GM10248 (cell line): ENCODE results near the gene THSD7A.

Experiments
- CTCF ChIA-PET: fragments of 300-600 bp; sonication (Branson Sonifier 250); formaldehyde crosslinking; extraction: SDS; loops from one replicate; lab custom pipeline; 2021; ENCODE audit warnings: antibody characterized with exemption; lab: Yijun Ruan, JAX
- POLR2A ChIA-PET: fragments of 350-650 bp; sonication (Branson Sonifier 250); formaldehyde crosslinking; extraction: SDS; loops from one replicate; lab custom pipeline; 2020; ENCODE audit warnings: antibody characterized with exemption; lab: Yijun Ruan, JAX
- DNase-seq: peaks from one replicate; pipeline ENCODE4 v3.0.0; 2012; ENCODE audit errors: extremely low spot score
- TF ChIP-seq, protein P1 (sequence below): IDR thresholded peaks from 2 replicates; pipeline ENCODE4 v1.5.1; 2012; ENCODE audit warnings: mild to moderate bottlenecking, low read depth; ENCODE audit errors: extremely low read depth, missing control alignments, control extremely low read depth

THSD7A gene

DNA sequence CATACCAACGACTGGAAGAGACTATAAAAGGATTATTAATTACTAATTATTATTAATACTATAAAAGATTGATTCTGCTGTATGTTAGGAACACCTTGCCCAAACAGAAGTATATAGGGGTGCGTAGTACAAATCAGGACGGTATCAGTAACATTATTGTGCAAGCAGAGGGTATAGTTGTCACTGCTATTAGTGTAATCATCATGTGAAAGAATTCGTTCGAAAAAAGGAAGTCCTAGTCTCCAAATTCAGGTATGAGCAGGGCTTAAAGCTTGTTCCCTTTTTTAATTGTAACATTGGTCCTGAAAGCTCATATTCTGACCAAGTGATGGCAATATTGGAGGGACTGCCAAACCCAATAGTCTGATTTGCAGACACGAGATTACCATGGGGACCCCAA lies 81.8 kb downstream of the THSD7A start:
- POLR2A ChIA-PET = no interaction called here
- CTCF ChIA-PET = interaction anchor here (0.8 to 1.5 kb wide), 3 partner anchors 21 to 32 kb away, joined by 3 to 4 read pairs (median 3); no protein-coding TSS in a partner anchor
- no peak for DNase-seq
- TF ChIP-seq, protein P1, sequence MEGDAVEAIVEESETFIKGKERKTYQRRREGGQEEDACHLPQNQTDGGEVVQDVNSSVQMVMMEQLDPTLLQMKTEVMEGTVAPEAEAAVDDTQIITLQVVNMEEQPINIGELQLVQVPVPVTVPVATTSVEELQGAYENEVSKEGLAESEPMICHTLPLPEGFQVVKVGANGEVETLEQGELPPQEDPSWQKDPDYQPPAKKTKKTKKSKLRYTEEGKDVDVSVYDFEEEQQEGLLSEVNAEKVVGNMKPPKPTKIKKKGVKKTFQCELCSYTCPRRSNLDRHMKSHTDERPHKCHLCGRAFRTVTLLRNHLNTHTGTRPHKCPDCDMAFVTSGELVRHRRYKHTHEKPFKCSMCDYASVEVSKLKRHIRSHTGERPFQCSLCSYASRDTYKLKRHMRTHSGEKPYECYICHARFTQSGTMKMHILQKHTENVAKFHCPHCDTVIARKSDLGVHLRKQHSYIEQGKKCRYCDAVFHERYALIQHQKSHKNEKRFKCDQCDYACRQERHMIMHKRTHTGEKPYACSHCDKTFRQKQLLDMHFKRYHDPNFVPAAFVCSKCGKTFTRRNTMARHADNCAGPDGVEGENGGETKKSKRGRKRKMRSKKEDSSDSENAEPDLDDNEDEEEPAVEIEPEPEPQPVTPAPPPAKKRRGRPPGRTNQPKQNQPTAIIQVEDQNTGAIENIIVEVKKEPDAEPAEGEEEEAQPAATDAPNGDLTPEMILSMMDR = no peak

DNA sequence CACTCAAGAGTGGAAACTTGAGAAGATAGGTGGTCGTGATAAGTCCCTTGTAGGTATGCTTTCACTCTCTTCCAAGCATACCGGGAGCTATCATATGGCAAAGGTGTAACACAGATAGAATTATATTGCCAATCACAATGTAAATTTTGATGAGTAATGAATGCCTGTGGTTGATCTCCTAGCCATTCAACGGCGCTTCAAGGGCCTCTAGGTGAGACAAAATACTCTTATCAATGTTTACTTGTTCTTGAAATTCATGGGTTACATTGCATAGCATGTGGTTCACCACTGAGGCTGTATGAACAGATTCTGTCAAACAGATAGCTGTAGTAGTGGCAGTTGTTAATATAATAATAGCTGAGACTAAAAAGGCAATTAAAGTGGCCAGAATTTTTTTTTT lies 82.4 kb downstream of the THSD7A start:
- ChIA-PET POLR2A (no interaction called here), CTCF (interaction anchor here (0.8 to 1.5 kb wide), 3 partner anchors 21 to 31 kb away, joined by 3 to 4 read pairs (median 3); no protein-coding TSS in a partner anchor)
- TF ChIP-seq, protein P1 = no peak
- DNase-seq = no peak

DNA sequence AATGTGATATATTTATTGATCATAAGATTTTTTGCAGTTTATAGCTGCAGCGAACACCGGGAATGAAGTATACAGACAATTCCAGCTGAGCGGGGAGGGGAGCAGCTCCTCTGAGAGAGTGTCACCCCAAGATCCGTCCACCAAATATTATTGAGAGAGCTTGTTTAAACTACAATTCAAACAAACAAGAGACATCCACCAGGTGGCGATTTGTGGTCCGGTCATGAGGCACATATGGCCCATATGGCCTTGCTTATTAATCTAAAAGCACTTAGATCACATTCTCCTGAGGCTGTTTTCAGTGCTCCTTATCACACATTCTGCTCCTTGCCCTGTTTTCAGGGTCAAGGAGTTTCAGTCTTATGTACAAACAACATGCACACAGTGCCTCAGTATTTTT lies 83.1 kb downstream of the THSD7A start:
- TF ChIP-seq, protein P1 = no peak
- ChIA-PET POLR2A (no interaction called here), CTCF (no interaction called here)
- DNase-seq = no peak

DNA sequence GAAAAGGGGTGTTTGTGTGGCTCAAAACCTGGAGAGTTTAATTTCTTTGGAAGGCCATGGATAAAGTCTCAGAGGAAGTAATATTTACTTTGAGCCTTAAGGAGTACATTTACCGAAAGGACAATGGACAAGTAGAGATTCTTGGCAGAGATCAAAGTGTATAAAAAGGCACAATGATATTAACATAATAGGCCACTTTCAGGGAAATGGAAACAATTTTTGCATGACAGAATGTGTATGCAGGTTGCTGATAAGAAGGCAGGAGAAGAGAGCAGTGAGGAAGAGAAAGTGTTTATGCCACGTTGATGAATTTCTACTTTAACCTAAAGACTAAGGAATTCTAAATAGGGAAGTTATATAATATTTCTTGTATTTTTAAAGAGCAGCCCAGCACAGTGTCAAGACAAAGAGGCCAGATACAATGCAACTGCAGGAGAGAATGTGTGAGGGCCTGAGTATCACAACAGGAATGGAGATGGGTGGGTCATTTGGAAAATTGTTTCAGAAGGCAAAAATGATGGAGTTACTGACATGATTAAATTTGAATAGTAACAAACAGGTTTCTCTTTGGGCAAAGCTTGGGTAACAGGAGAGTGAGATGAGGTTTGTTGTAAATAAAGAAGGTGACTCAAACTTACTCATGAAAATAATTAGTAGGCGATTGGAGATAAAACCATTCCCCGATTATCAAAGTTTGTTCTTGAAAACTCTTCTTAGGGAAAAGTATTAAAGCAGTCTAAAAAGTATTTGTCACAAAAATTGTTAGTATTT lies 84.1 kb downstream of the THSD7A start:
- no peak for DNase-seq
- CTCF ChIA-PET = no interaction called here

DNA sequence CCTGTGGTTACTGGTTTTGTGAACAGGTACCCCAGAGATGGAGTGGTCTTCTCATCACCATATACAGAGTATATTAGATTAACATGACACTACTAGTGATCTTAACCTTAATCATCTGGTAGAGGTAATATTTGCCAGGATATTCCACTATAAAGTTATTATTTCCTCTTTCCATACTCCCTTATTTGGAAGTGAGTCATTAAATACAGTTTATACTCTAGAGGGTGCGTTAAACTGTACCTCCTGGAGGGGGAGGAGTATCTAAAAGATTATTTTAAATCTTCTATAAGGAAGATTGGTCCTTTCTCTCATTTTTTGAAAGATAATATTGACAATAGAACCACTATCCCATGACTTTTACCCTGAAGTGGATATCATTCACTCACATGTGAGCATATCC lies 85.4 kb downstream of the THSD7A start:
- ChIA-PET CTCF (no interaction called here), POLR2A (no interaction called here)
- DNase-seq = no peak
- TF ChIP-seq, protein P1 = no peak

More for the DNA sequence above, 84.1 kb downstream of the THSD7A start:
- POLR2A ChIA-PET = no interaction called here
- TF ChIP-seq, protein P1 = no peak

DNA sequence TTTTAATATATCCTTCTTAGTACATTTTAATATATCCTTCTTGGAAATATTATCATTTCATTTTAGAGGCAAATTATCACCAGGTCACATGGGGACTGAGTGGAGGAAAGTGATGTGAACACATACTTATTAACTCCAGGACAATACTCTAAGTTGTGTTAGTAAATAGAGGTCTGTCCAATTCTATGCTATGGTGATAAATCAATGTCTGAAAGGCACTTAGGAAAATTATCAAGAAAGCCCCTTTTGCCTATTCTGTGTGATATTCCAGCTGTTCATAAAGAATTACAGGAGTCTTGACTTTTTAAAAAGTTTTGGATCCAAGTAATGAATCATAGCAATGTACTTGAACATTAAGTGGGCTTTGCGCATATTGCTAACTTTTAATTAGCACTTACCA lies 88.5 kb downstream of the THSD7A start:
- TF ChIP-seq, protein P1 = no peak
- ChIA-PET CTCF (no interaction called here), POLR2A (no interaction called here)
- DNase-seq = no peak
